A673 (cell line): Measurements from ENCODE around the gene PTGER1.

Experiments used
- CTCF ChIP-seq: fragments of 300-800, 200-600 bp; sonication (generic); conservative IDR thresholded peaks from 2 replicates; pipeline ENCODE4 v1.5.1; 2017; ENCODE audit warnings: low read depth, mild to moderate bottlenecking, antibody characterized with exemption, low read length, moderate library complexity, mixed read lengths
- EZH2 ChIP-seq: fragments of 200-600 bp; sonication (generic); IDR thresholded peaks from 2 replicates; pipeline ENCODE4 v1.6.1; 2017; ENCODE audit warnings: borderline replicate concordance, low read depth, mild to moderate bottlenecking, mixed read lengths, antibody characterized with exemption, low read length; ENCODE audit not compliant: poor library complexity, severe bottlenecking

DNA sequence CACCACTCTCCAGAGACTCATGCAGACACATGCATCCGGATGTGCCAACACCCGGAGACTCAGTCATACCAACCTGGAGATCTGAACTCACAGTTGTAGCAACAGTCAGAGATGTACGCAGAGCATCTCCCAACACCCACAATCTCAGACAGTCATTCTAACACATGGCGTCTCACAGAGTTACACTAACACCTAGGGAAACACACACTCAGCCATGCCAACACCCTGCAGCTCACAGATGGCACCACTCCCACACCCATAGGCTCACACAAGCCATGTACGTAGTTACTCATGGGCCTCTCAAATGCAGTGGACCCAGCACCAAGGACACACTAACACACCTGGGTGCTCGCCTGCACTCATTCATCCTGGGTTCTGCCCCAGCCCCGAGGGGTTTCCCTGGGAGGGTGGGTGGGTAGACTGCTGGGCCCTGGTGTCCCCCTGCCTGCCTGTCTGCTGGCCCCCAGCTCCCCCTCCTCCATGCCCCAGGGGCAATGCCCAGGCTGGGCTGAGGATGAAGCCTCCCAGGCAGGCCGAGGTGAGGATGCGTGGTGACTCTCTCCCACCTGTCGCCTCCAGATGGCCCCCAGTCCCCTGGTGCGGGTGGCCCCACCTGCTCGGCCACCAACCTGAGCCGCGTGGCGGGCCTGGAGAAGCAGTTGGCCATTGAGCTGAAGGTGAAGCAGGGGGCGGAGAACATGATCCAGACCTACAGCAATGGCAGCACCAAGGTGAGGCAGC lies 32.1 kb downstream of the PTGER1 start:
- TF ChIP-seq CTCF (no peak), EZH2 (no peak)
